ENCODE measurements around the gene ANTKMT. TPM values are rescaled to one million over a fixed set of nuclear protein-coding genes. Genes with fewer than 3 reads are reported as not detected.
A peak's percentile ranks its signal among the peaks of the same experiment; 100 is the strongest.

ANTKMT gene
- polyA plus RNA-seq, 1 donor from 2014 or later: 73.4 TPM

DNA sequence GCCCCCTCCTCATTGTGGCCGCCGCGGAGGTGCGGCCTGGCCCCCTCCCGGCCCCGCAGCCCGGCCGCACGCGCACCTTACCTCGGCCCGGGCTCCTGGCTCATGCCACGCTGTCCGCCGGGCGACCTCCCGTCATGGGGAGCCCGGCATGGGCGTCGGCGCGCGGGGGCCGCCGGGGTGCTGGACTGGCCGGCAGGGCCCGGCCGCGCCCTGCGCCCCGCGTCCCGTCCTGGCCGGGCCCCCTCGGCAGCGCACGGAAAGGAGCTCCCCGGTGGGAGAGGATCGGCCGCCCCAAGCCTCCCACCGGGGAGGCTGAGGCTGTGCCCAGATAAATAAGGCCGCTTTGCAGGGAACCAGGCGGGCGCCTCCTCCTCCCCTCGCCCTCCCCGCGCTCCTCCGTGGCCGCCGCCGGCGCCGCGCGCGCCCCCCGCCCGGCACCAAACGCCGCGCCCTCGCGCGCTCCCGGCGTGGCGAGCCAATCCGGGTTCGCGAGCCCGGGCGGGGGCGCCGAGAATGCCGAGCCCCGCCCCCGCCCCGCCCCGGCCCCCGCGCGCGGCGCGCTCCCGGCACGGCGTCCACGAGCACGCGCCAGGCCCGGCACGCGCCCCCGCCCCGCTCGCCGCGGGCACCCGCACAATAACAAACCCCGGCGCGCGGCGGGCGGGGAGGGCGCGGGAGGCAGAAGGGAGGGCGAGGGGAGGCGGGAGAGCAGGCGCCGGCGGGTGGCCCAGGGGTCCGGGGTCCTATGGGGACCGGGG, 15.3 kb upstream of the ANTKMT start, which contains the start of gene FBXL16:
Gene FBXL16, minus strand, starts transcription at position 371 of the 758 bp plus-strand sequence. CDS start 8,396 bp downstream, outside the sequence.
- TF ChIP-seq, protein P1, sequence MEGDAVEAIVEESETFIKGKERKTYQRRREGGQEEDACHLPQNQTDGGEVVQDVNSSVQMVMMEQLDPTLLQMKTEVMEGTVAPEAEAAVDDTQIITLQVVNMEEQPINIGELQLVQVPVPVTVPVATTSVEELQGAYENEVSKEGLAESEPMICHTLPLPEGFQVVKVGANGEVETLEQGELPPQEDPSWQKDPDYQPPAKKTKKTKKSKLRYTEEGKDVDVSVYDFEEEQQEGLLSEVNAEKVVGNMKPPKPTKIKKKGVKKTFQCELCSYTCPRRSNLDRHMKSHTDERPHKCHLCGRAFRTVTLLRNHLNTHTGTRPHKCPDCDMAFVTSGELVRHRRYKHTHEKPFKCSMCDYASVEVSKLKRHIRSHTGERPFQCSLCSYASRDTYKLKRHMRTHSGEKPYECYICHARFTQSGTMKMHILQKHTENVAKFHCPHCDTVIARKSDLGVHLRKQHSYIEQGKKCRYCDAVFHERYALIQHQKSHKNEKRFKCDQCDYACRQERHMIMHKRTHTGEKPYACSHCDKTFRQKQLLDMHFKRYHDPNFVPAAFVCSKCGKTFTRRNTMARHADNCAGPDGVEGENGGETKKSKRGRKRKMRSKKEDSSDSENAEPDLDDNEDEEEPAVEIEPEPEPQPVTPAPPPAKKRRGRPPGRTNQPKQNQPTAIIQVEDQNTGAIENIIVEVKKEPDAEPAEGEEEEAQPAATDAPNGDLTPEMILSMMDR (IDR thresholded peaks at IDR 0.05; ENCODE audit: poor library complexity, severe bottlenecking): no peak
- TF ChIP-seq SMC3 (conservative IDR thresholded peaks at IDR 0.05; ENCODE audit: poor library complexity) (no peak), EP300 (conservative IDR thresholded peaks at IDR 0.05; ENCODE audit: poor library complexity, severe bottlenecking) (peak; percentile 18), REST (IDR thresholded peaks at IDR 0.05; ENCODE audit: borderline replicate concordance) (no peak), POLR2AphosphoS5 (IDR thresholded peaks at IDR 0.05) (peak; percentile 54), MXI1 (conservative IDR thresholded peaks at IDR 0.05; ENCODE audit: poor library complexity, severe bottlenecking) (peak; percentile 47), EZH2 (IDR thresholded peaks at IDR 0.05; ENCODE audit: borderline replicate concordance, insufficient read depth, low read length, poor library complexity, severe bottlenecking) (no peak), RAD21 (conservative IDR thresholded peaks at IDR 0.05) (no peak), TAF1 (IDR thresholded peaks at IDR 0.05; ENCODE audit: low read depth) (no peak)
- Histone ChIP-seq H3K9me2 (ENCODE audit: insufficient read depth, low read length) (no peaks in the 10 kb centered on the region), H2AFZ (ENCODE audit: low read depth, low read length) (peak within 1 kb of the TSS; percentile 2), H3K9ac (ENCODE audit: low read length) (peak within 1 kb of the TSS; percentile 89), H3K36me3 (ENCODE audit: insufficient read depth, low read length) (no peaks in the 10 kb centered on the region), H3K9me3 (ENCODE audit: low read length) (no peaks in the 10 kb centered on the region), H4K20me1 (ENCODE audit: insufficient read depth) (peaks cover 37% of the 10 kb centered on the region), H3K27ac (ENCODE audit: low read length) (peak within 1 kb of the TSS; percentile 86), H3K27me3 (ENCODE audit: insufficient read depth, low read depth, low read length) (peaks cover 18% of the 10 kb centered on the region), H3F3A (ENCODE audit: insufficient read depth, low read length, poor library complexity, severe bottlenecking) (peaks cover under 1% of the 10 kb centered on the region), H3K79me2 (replicated peaks; ENCODE audit: insufficient read depth, low read length) (peaks cover 38% of the 10 kb centered on the region), H3K4me2 (ENCODE audit: low read length) (peak within 1 kb of the TSS; percentile 87), H3K4me3 (ENCODE audit: low read length) (peak within 1 kb of the TSS; percentile 96)

DNA sequence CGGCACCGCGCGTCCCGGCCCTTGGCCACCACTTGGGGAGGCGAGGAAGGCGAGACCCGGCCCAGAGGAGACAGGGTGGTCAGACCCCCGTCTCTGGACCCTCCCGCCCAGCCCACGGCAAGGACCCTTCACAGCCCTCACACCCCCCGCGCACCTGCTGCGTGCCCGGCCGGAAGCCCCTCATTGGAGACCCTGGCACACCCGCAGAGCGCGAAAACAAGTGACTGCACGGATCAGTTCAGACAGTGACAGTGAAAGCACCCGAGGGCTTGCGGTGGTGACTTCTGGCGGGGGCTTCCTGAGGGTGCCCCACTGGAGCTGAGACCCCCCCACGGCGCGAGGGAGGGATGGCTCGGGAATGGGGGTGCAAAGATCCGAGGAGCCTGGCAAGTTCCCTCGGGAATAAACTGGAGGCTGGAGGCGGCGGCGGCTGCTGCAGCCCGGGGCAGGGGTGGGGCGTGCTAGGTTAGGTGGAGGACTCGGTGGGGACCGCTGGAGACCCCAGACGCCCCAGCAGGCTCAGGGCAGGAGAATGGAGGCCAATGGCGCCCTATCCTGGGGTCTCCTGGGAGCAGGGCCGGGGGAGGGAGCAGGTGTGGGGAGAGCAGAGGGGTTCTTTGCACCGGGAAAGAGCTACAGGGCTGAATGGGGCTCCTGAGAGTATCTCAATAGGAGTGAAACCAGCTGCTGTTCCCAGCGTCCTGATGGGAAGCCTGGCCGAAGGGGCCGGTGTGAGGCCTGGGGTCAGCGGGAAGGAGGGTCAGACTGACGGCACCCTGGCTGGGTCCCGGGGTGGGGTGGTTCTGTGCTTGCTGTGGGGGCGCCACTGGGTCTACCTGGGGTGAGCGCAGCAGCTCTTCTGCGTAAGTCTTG, 14.5 kb upstream of the ANTKMT start:
- Histone ChIP-seq H3K9me3 (ENCODE audit: low read length) (no peaks in the 10 kb centered on the region), H3K79me2 (replicated peaks; ENCODE audit: insufficient read depth, low read length) (peaks cover 39% of the 10 kb centered on the region), H3K4me2 (ENCODE audit: low read length) (peak overlapping the region; percentile 80), H4K20me1 (ENCODE audit: insufficient read depth) (peaks cover 28% of the 10 kb centered on the region), H3F3A (ENCODE audit: insufficient read depth, low read length, poor library complexity, severe bottlenecking) (peaks cover 5% of the 10 kb centered on the region), H3K27ac (ENCODE audit: low read length) (peak overlapping the region; percentile 86), H3K4me3 (ENCODE audit: low read length) (peak overlapping the region; percentile 73), H2AFZ (ENCODE audit: low read depth, low read length) (peak overlapping the region; percentile 2), H3K9ac (ENCODE audit: low read length) (peak overlapping the region; percentile 79), H3K27me3 (ENCODE audit: insufficient read depth, low read depth, low read length) (peaks cover 10% of the 10 kb centered on the region), H3K36me3 (ENCODE audit: insufficient read depth, low read length) (no peaks in the 10 kb centered on the region), H3K9me2 (ENCODE audit: insufficient read depth, low read length) (no peaks in the 10 kb centered on the region)
- TF ChIP-seq REST (IDR thresholded peaks at IDR 0.05; ENCODE audit: borderline replicate concordance) (no peak), POLR2AphosphoS5 (IDR thresholded peaks at IDR 0.05) (peak; percentile 27)
